Heart left ventricle (tissue), 16 donors: Measurements from ENCODE around the gene XXYLT1. TPM values are rescaled to one million over a fixed set of nuclear protein-coding genes. Genes with fewer than 3 reads are reported as not detected.

Experiments used
- ATAC-seq, 4 donors: fragments of 200-7000 bp; cut with Tn5 transposase; one replicate each; pipeline ENCODE4 v1.9.1; 2020 to 2022; ENCODE audit warnings: moderate library complexity in 4 of 4, mild to moderate bottlenecking in 3 of 4, moderate number of reproducible peaks in 1 of 4
- DNase-seq, 5 donors: peaks; one replicate each; pipeline ENCODE4 v3.0.0-alpha.2; 2020
- H3K27ac ChIP-seq, 12 donors: fragments of 200-600 bp; sonication (generic) in 4 of 12; one replicate each; pipeline versions ENCODE4 v1.5.0 to v1.8.0; 2016 to 2022; ENCODE audit warnings: mild to moderate bottlenecking in 2 of 12
- H3K27me3 ChIP-seq, 9 donors: fragments of 200-600 bp; sonication (generic) in 2 of 9; one replicate each; pipeline versions ENCODE4 v1.5.1 to v1.8.0; 2016 to 2022; ENCODE audit warnings: mild to moderate bottlenecking in 3 of 9
- H3K36me3 ChIP-seq, 9 donors: fragments of 200-600 bp; sonication (generic) in 2 of 9; one replicate each; pipeline versions ENCODE4 v1.5.0 to v1.8.0; 2018 to 2022; ENCODE audit warnings: mild to moderate bottlenecking in 2 of 9
- H3K4me1 ChIP-seq, 12 donors: fragments of 200-600 bp; sonication (generic) in 4 of 12; one replicate each; pipeline versions ENCODE4 v1.5.0 to v1.8.0; 2016 to 2022; ENCODE audit warnings: mild to moderate bottlenecking in 3 of 12
- H3K4me3 ChIP-seq, 12 donors: fragments of 200-600 bp; sonication (generic) in 4 of 12; one replicate each; pipeline versions ENCODE4 v1.5.0 to v1.8.0; 2017 to 2022; ENCODE audit warnings: mild to moderate bottlenecking in 9 of 12, moderate library complexity in 4 of 12
- H3K9me3 ChIP-seq, 12 donors: fragments of 200-600 bp; sonication (generic) in 4 of 12; one replicate each; pipeline versions ENCODE4 v1.5.0 to v1.8.0; 2016 to 2022; ENCODE audit warnings: mild to moderate bottlenecking in 1 of 12
- CTCF ChIP-seq, 12 donors: fragments of 200-600 bp; sonication (generic) in 4 of 12; IDR thresholded peaks; one replicate each; pipeline versions ENCODE4 v1.5.0 to v1.8.0; 2018 to 2022; ENCODE audit warnings: antibody characterized with exemption in 12 of 12, mild to moderate bottlenecking in 5 of 12
- POLR2A ChIP-seq, 2 donors: fragments of 450-650 bp; IDR thresholded peaks; one replicate each; pipeline ENCODE4 v1.6.1; 2017; ENCODE audit warnings: antibody characterized with exemption in 2 of 2, mild to moderate bottlenecking in 2 of 2, moderate library complexity in 2 of 2
- WGBS, 4 donors: extraction: QIAGEN DNeasy Blood & Tissue Kit in 2 of 4; methylation state at CpG; one replicate each; pipeline versions ENCODE4 v1.1.5 to v1.1.7; 2013 to 2018; 5-methylcytosine and 5-hydroxymethylcytosine counted together
- intact Hi-C, 10 donors: fragments of 100-400 bp; cut with DNase I; formaldehyde crosslinking; loops; one replicate each; pipeline versions ENCODE4 v1.11.1 to v1.14.2; 2022
- polyA plus RNA-seq, 2 donors: library from polyadenylated mRNA; stranded (reverse); fragments of 200-250 nt; gene quantifications; one replicate each; pipeline ENCODE4 v1.2.3, GENCODE V29; 2013
- total RNA-seq, 9 donors: library from RNA; depleted of rRNA in 2 of 9; stranded (reverse); fragments of >200 nt in 2 of 9; fragmentation: NEBNext Ultra II Directional in 3 of 9; extraction: Animal tissue kit (Norgen Biotek cat#: 25700) in 3 of 9; gene quantifications; one replicate each; pipeline versions ENCODE4 v1.1.0 to v1.2.4, GENCODE V29; 2016 to 2023
- donor health status: ischemic (EF 13 %, LVEDD 7.1; RV severe dilation, severe dysfunction).
- donor health status: healthy with polysubstance abuse.
- donor health status: DM: no; HTN: yes; CAD: no.
- donor health status: DM: no; HTN: no; CAD: no.
- donor health status: ischemic (EF 25% LVEDD 6.9; RV normal size, moderate dysfunction).
- donor health status: ischemic (EF 25% LVEDD 5.7; RV mildly dilated, moderate dysfunction).
- donor health status: healthy.
- donor health status: DM: yes; HTN: yes; CAD: no.
- donor health status: ischemic (EF 35%, LVEDD 5.7; RV mildly dilated, moderate dysfunction).
- donor health status: nonischemic (EF 11% LVEDD 7.7; RV severe dilation, severe dysfunction).
- donor health status: DM: yes; HTN: yes; CAD: no.
- donor health status: PGD.
- donor health status: ischemic (EF 29% LVEDD 5.4; RV normal size, mild dysfunction).
- donor health status: nonischemic (EF 23%, LVEDD 6.1; RV moderate dilation, normal function).

XXYLT1 gene
- total and polyA plus RNA-seq, 11 donors = 1.9 to 8.6 (median 4.8) TPM

- intact Hi-C loops = loop anchor here in 7 of 10 donors (2.0 to 10.0 kb wide), 6 partner anchors 101 to 421 kb away; no protein-coding TSS in a partner anchor
- no peaks in the 10 kb centered on the region for H3K9me3 ChIP-seq
- H3K36me3 ChIP-seq = no peaks in the 10 kb centered on the region
- H3K27me3 ChIP-seq = no peaks in the 10 kb centered on the region
- H3K4me3 ChIP-seq = no peak overlapping the region
- whole genome bisulfite sequencing, 4 donors = 79 to 89% (median 85%) methylated on average over 2 of the region's 2 CpGs
- no peak for TF ChIP-seq POLR2A (IDR thresholded peaks at IDR 0.05)
- no peak for TF ChIP-seq CTCF (IDR thresholded peaks at IDR 0.05)
- no peak for ATAC-seq
- peaks cover 2 to 56% (median 28%) of the 10 kb centered on the region in 12 donors for H3K4me1 ChIP-seq
- peak overlapping the region in 4 of 12 donors; percentile 72 to 79 (median 77) for H3K27ac ChIP-seq
- DNase-seq = no peak
Observed at GRCh38 chr3:195103623-195104022, 167.3 kb downstream of the XXYLT1 start.

- intact Hi-C loops = loop anchor here in 6 of 10 donors (1.0 to 10.0 kb wide), 6 partner anchors 101 to 431 kb away; partner anchors contain the start of gene LSG1 (in 1 of the 6)
- no peaks in the 10 kb centered on the region for H3K9me3 ChIP-seq
- H3K36me3 ChIP-seq = no peaks in the 10 kb centered on the region
- peak overlapping the region in 11 of 12 donors; percentile 2 to 79 (median 68) for H3K27ac ChIP-seq
- H3K27me3 ChIP-seq = no peaks in the 10 kb centered on the region
- peaks cover 2 to 63% (median 29%) of the 10 kb centered on the region in 12 donors for H3K4me1 ChIP-seq
- WGBS, 4 donors = 67 to 70% (median 69%) methylated on average over 32 of the region's 32 CpGs
- peak in 3 of 4 donors; percentile 41 to 63 (median 61) for ATAC-seq
- no peak overlapping the region for H3K4me3 ChIP-seq
- TF ChIP-seq CTCF (IDR thresholded peaks at IDR 0.05) (no peak), POLR2A (IDR thresholded peaks at IDR 0.05) (no peak)
- DNase-seq = peak in 1 of 5 donors; percentile 33
Observed at GRCh38 chr3:195102609-195103467, 168.1 kb downstream of the XXYLT1 start.

- H3K27me3 ChIP-seq = no peaks in the 10 kb centered on the region
Observed at GRCh38 chr3:195101927-195102608, 168.9 kb downstream of the XXYLT1 start.

More at GRCh38 chr3:195101927-195102608, 168.9 kb downstream of the XXYLT1 start:
- intact Hi-C loops = loop anchor here in 6 of 10 donors (1.0 to 10.0 kb wide), 7 partner anchors 100 to 430 kb away; partner anchors contain the start of genes FAM43A (in 1 of the 6) and LSG1 (in 1 of the 6)
- DNase-seq (peak in 1 of 5 donors; percentile 3), ATAC-seq (no peak)
- Histone ChIP-seq H3K9me3 (no peaks in the 10 kb centered on the region), H3K4me3 (peak overlapping the region in 1 of 12 donors; percentile 1), H3K27ac (peak overlapping the region in 9 of 12 donors; percentile 10 to 79 (median 72)), H3K4me1 (peaks cover 2 to 63% (median 33%) of the 10 kb centered on the region in 12 donors), H3K36me3 (no peaks in the 10 kb centered on the region)
- TF ChIP-seq CTCF (IDR thresholded peaks at IDR 0.05) (no peak), POLR2A (IDR thresholded peaks at IDR 0.05) (no peak)
- WGBS, 4 donors = 86 to 89% (median 89%) methylated on average over 13 of the region's 13 CpGs
